Muscle layer of duodenum (tissue), 2 donors: ENCODE measurements around the gene MUC15.

Experiments used
- H3K27ac ChIP-seq: one replicate; pipeline ENCODE4 v1.7.0; 2013; ENCODE audit warnings: mild to moderate bottlenecking, low read length
- H3K27me3 ChIP-seq: one replicate; pipeline ENCODE4 v1.7.0; 2013; ENCODE audit warnings: low read depth, mild to moderate bottlenecking, control low read depth, low read length
- H3K36me3 ChIP-seq, 2 donors: one replicate each; pipeline ENCODE4 v1.7.0; 2013; ENCODE audit warnings: low read length in 2 of 2, control low read depth in 1 of 2, mild to moderate bottlenecking in 1 of 2; ENCODE audit not compliant: insufficient read depth in 2 of 2, control insufficient read depth in 1 of 2
- H3K4me1 ChIP-seq, 2 donors: one replicate each; pipeline ENCODE4 v1.7.0; 2013; ENCODE audit warnings: low read length in 2 of 2, mild to moderate bottlenecking in 2 of 2, control low read depth in 1 of 2, moderate library complexity in 1 of 2; ENCODE audit not compliant: insufficient read depth in 2 of 2, control insufficient read depth in 1 of 2
- H3K4me3 ChIP-seq, 2 donors: one replicate each; pipeline ENCODE4 v1.7.0; 2013; ENCODE audit warnings: low read length in 2 of 2, low read depth in 1 of 2, mild to moderate bottlenecking in 1 of 2
- H3K9me3 ChIP-seq, 2 donors: one replicate each; pipeline ENCODE4 v1.7.0; 2013; ENCODE audit warnings: low read length in 2 of 2, control low read depth in 1 of 2, mild to moderate bottlenecking in 1 of 2; ENCODE audit not compliant: control insufficient read depth in 1 of 2
- donor health status: healthy.

The MUC15 gene

GRCh38 chr11:26571861-26572654, at the start of gene MUC15:
TSS of gene MUC15 (minus strand) at chr11:26572263. CDS start at chr11:26567094, 5,169 bp downstream.
- H3K27ac ChIP-seq = no peak within 1 kb of the TSS
- no peaks in the 10 kb centered on the region for H3K27me3 ChIP-seq
- peaks cover 0 to 6% of the 10 kb centered on the region in 2 donors for H3K4me1 ChIP-seq
- no peaks in the 10 kb centered on the region for H3K9me3 ChIP-seq
- no peaks in the 10 kb centered on the region for H3K36me3 ChIP-seq
- no peak within 1 kb of the TSS for H3K4me3 ChIP-seq

- no peak overlapping the region for H3K27ac ChIP-seq
- H3K9me3 ChIP-seq = no peaks in the 10 kb centered on the region
- H3K27me3 ChIP-seq = no peaks in the 10 kb centered on the region
- H3K4me3 ChIP-seq = no peak overlapping the region
- H3K4me1 ChIP-seq = no peaks in the 10 kb centered on the region
- no peaks in the 10 kb centered on the region for H3K36me3 ChIP-seq
Observed at GRCh38 chr11:26621132-26621531, 49.1 kb upstream of the MUC15 start.

- Histone ChIP-seq H3K36me3 (no peaks in the 10 kb centered on the region), H3K4me1 (no peaks in the 10 kb centered on the region), H3K4me3 (no peak overlapping the region), H3K27ac (no peak overlapping the region), H3K27me3 (no peaks in the 10 kb centered on the region), H3K9me3 (no peaks in the 10 kb centered on the region)
Observed at GRCh38 chr11:26620282-26621045, 48.4 kb upstream of the MUC15 start.

- no peak overlapping the region for H3K27ac ChIP-seq
- no peaks in the 10 kb centered on the region for H3K27me3 ChIP-seq
- peaks cover 0 to 3% of the 10 kb centered on the region in 2 donors for H3K9me3 ChIP-seq
Observed at GRCh38 chr11:26618441-26618840, 46.4 kb upstream of the MUC15 start.

GRCh38 chr11:26613759-26614158, 41.7 kb upstream of the MUC15 start:
- H3K4me1 ChIP-seq = no peaks in the 10 kb centered on the region
- H3K27me3 ChIP-seq = no peaks in the 10 kb centered on the region
- peaks cover 0 to 9% of the 10 kb centered on the region in 2 donors for H3K9me3 ChIP-seq
- no peak overlapping the region for H3K27ac ChIP-seq
- no peaks in the 10 kb centered on the region for H3K36me3 ChIP-seq
- no peak overlapping the region for H3K4me3 ChIP-seq

More at GRCh38 chr11:26618441-26618840, 46.4 kb upstream of the MUC15 start:
- H3K36me3 ChIP-seq = no peaks in the 10 kb centered on the region
- H3K4me1 ChIP-seq = no peaks in the 10 kb centered on the region
- no peak overlapping the region for H3K4me3 ChIP-seq

- H3K27me3 ChIP-seq = no peaks in the 10 kb centered on the region
- no peaks in the 10 kb centered on the region for H3K4me1 ChIP-seq
- peaks cover 0 to 8% of the 10 kb centered on the region in 2 donors for H3K9me3 ChIP-seq
- no peak overlapping the region for H3K27ac ChIP-seq
- H3K4me3 ChIP-seq = no peak overlapping the region
- H3K36me3 ChIP-seq = no peaks in the 10 kb centered on the region
Observed at GRCh38 chr11:26608507-26609146, 36.6 kb upstream of the MUC15 start.

GRCh38 chr11:26607725-26608506, 35.9 kb upstream of the MUC15 start:
- Histone ChIP-seq H3K9me3 (peaks cover 0 to 3% of the 10 kb centered on the region in 2 donors), H3K36me3 (no peaks in the 10 kb centered on the region)

GRCh38 chr11:26599876-26600434, 27.9 kb upstream of the MUC15 start:
- H3K36me3 ChIP-seq = no peaks in the 10 kb centered on the region
- H3K27ac ChIP-seq = no peak overlapping the region
- no peaks in the 10 kb centered on the region for H3K9me3 ChIP-seq
- H3K4me3 ChIP-seq = no peak overlapping the region
- no peaks in the 10 kb centered on the region for H3K4me1 ChIP-seq
- H3K27me3 ChIP-seq = no peaks in the 10 kb centered on the region

More at GRCh38 chr11:26607725-26608506, 35.9 kb upstream of the MUC15 start:
- Histone ChIP-seq H3K27me3 (no peaks in the 10 kb centered on the region), H3K4me1 (no peaks in the 10 kb centered on the region), H3K4me3 (no peak overlapping the region), H3K27ac (no peak overlapping the region)

GRCh38 chr11:26599425-26599824, 27.4 kb upstream of the MUC15 start:
- no peak overlapping the region for H3K27ac ChIP-seq
- no peaks in the 10 kb centered on the region for H3K36me3 ChIP-seq
- H3K4me3 ChIP-seq = no peak overlapping the region
- H3K9me3 ChIP-seq = no peaks in the 10 kb centered on the region
- no peaks in the 10 kb centered on the region for H3K4me1 ChIP-seq
- no peaks in the 10 kb centered on the region for H3K27me3 ChIP-seq

GRCh38 chr11:26597899-26598298, 25.8 kb upstream of the MUC15 start:
- no peaks in the 10 kb centered on the region for H3K4me1 ChIP-seq
- H3K9me3 ChIP-seq = no peaks in the 10 kb centered on the region
- H3K27me3 ChIP-seq = no peaks in the 10 kb centered on the region
- no peaks in the 10 kb centered on the region for H3K36me3 ChIP-seq
- no peak overlapping the region for H3K4me3 ChIP-seq
- H3K27ac ChIP-seq = no peak overlapping the region
